ENCODE data around the gene TRNAU1AP. TPM values are rescaled to one million over a fixed set of nuclear protein-coding genes. Genes with fewer than 3 reads are reported as not detected.
A peak's percentile ranks its signal among the peaks of the same experiment; 100 is the strongest.
"Not testable (repeated sequence)": the region's sequence is repeated elsewhere in the genome, so short reads cannot be mapped to it uniquely, and the experiment has no call there.

Gene TRNAU1AP
- total RNA-seq, 1 donor from 2014 or later: 39.6 TPM

DNA sequence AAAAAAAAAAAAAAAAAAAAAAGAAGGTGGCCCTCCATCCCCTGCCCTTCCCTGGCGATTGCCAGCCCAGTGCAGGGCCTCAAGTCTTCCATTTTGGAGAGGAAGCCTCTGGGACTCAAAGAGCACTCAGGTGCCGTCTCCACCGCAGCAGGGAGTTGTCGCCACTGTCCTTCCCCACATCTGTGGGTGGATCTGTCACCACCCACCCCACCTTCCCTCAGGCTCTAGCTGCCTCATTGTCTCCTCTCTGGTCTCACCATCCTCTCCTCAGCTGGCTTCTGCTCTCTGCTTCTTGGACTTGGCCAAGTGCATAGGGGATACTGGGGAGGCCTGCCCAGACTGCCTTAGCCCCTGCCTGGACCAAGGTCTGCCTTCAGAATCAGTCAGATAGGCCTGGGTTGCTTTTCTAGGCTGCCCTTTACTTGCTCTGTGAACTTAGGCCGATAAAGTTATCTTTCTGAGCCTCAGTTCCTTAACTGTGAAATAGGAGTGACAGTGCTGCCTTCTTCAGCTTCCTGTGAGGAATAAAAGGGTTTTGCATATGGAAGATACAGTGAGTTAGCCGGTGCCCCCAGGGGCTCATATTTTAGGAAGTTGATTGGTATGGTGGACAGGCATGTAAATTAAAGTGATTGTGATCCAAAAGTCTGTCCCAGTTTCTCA is 31.3 kb upstream of the TRNAU1AP start:
- Mint-ChIP-seq H3K4me3 (ENCODE audit: unreplicated experiment) (peak overlapping the region; percentile 2), H3K4me1 (ENCODE audit: unreplicated experiment) (peaks cover 15% of the 10 kb centered on the region)
- TF ChIP-seq CTCF (IDR thresholded peaks at IDR 0.05; ENCODE audit: unreplicated experiment): no peak

DNA sequence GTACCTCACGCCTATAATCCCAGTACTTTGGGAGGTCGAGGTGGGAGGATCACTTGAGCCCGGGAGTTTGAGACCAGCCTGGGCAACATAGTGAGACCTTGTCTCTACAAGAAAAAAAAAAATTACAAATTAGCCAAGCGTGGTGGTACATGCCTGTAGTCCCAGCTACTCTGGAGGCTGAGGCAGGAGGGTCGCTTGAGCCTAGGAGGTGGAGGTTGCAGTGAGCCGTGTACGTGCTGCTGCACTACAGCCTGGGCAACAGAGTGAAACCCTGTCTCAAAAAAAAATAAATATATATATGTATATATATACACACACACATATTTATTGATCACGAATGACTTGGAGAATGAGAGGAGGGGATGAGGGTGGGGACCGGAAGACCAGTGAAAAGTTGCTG is 30.3 kb upstream of the TRNAU1AP start:
- not testable (repeated sequence) for H3K4me3 Mint-ChIP-seq (ENCODE audit: unreplicated experiment); DNase-seq (ENCODE audit: low spot score); H3K9me3 Mint-ChIP-seq (ENCODE audit: unreplicated experiment); H3K27ac Mint-ChIP-seq (ENCODE audit: unreplicated experiment); H3K36me3 Mint-ChIP-seq (ENCODE audit: low read depth, unreplicated experiment)
- Mint-ChIP-seq H3K27me3 (ENCODE audit: unreplicated experiment) (peaks cover 10% of the 10 kb centered on the region), H3K4me1 (ENCODE audit: unreplicated experiment) (peaks cover 15% of the 10 kb centered on the region)

More for the DNA sequence above, 31.3 kb upstream of the TRNAU1AP start:
- no peak for DNase-seq (ENCODE audit: low spot score)
- Mint-ChIP-seq H3K27me3 (ENCODE audit: unreplicated experiment) (peaks cover 11% of the 10 kb centered on the region), H3K9me3 (ENCODE audit: unreplicated experiment) (no peaks in the 10 kb centered on the region), H3K27ac (ENCODE audit: unreplicated experiment) (peak overlapping the region; percentile 15), H3K36me3 (ENCODE audit: low read depth, unreplicated experiment) (peaks cover 7% of the 10 kb centered on the region)

- H3K4me3 Mint-ChIP-seq (ENCODE audit: unreplicated experiment); H3K4me1 Mint-ChIP-seq (ENCODE audit: unreplicated experiment); H3K9me3 Mint-ChIP-seq (ENCODE audit: unreplicated experiment); DNase-seq (ENCODE audit: low spot score); H3K27me3 Mint-ChIP-seq (ENCODE audit: unreplicated experiment); H3K36me3 Mint-ChIP-seq (ENCODE audit: low read depth, unreplicated experiment); H3K27ac Mint-ChIP-seq (ENCODE audit: unreplicated experiment): not testable (repeated sequence)
Observed at GRCh38 chr1:28525002-28525642, 27.8 kb upstream of the TRNAU1AP start.

DNA sequence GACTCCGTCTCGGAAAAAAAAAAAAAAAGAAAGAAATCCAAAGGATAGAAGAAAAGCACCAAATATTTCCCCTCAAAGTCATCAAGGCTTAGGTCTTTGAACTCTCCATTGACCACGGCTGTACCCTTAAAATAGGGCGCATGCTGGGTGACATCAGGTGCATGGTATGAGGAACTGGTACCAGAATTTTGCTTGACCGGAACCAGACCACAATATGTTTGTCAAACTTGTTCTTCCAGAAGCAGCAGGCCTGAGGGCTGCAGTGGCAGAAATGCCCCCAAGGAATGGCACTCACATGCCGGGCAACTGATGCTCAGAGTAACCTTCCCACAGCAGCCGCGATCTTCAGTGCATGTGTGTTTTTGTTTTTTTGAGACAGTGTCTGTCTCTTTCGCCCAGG is 26.0 kb upstream of the TRNAU1AP start:
- Mint-ChIP-seq H3K36me3 (ENCODE audit: low read depth, unreplicated experiment) (peaks cover 6% of the 10 kb centered on the region), H3K9me3 (ENCODE audit: unreplicated experiment) (no peaks in the 10 kb centered on the region), H3K4me1 (ENCODE audit: unreplicated experiment) (peaks cover 8% of the 10 kb centered on the region), H3K27me3 (ENCODE audit: unreplicated experiment) (peaks cover 5% of the 10 kb centered on the region), H3K27ac (ENCODE audit: unreplicated experiment) (no peak overlapping the region), H3K4me3 (ENCODE audit: unreplicated experiment) (no peak overlapping the region)
- no peak for DNase-seq (ENCODE audit: low spot score)
- TF ChIP-seq CTCF (IDR thresholded peaks at IDR 0.05; ENCODE audit: unreplicated experiment): no peak

- H3K9me3 Mint-ChIP-seq (ENCODE audit: unreplicated experiment): no peaks in the 10 kb centered on the region
- no peak overlapping the region for H3K4me3 Mint-ChIP-seq (ENCODE audit: unreplicated experiment)
- no peak for DNase-seq (ENCODE audit: low spot score)
- H3K36me3 Mint-ChIP-seq (ENCODE audit: low read depth, unreplicated experiment): peaks cover 8% of the 10 kb centered on the region
- no peak overlapping the region for H3K27ac Mint-ChIP-seq (ENCODE audit: unreplicated experiment)
- TF ChIP-seq CTCF (IDR thresholded peaks at IDR 0.05; ENCODE audit: unreplicated experiment): no peak
- peaks cover 2% of the 10 kb centered on the region for H3K27me3 Mint-ChIP-seq (ENCODE audit: unreplicated experiment)
- H3K4me1 Mint-ChIP-seq (ENCODE audit: unreplicated experiment): no peaks in the 10 kb centered on the region
Observed at GRCh38 chr1:28530456-28530855, 22.4 kb upstream of the TRNAU1AP start.

- Mint-ChIP-seq H3K4me1 (ENCODE audit: unreplicated experiment) (peaks cover 16% of the 10 kb centered on the region), H3K4me3 (ENCODE audit: unreplicated experiment) (no peak overlapping the region), H3K27ac (ENCODE audit: unreplicated experiment) (no peak overlapping the region), H3K36me3 (ENCODE audit: low read depth, unreplicated experiment) (peaks cover 13% of the 10 kb centered on the region), H3K27me3 (ENCODE audit: unreplicated experiment) (peaks cover 3% of the 10 kb centered on the region), H3K9me3 (ENCODE audit: unreplicated experiment) (no peaks in the 10 kb centered on the region)
- no peak for DNase-seq (ENCODE audit: low spot score)
- no peak for TF ChIP-seq CTCF (IDR thresholded peaks at IDR 0.05; ENCODE audit: unreplicated experiment)
Observed at GRCh38 chr1:28534671-28535070, 18.2 kb upstream of the TRNAU1AP start.

All from endothelial cell (in vitro differentiated cells).